GM18508 (cell line): ENCODE data around the gene CIAO2B.
"Not testable (repeated sequence)": the region's sequence is repeated elsewhere in the genome, so short reads cannot be mapped to it uniquely, and the experiment has no call there.

Experiments
- ATAC-seq: cut with Tn5 transposase; IDR thresholded peaks from one replicate; pipeline ENCODE4 v1.9.1; 2021; ENCODE audit warnings: moderate number of reproducible peaks; ENCODE audit not compliant: insufficient read depth, unreplicated experiment

Gene CIAO2B

DNA sequence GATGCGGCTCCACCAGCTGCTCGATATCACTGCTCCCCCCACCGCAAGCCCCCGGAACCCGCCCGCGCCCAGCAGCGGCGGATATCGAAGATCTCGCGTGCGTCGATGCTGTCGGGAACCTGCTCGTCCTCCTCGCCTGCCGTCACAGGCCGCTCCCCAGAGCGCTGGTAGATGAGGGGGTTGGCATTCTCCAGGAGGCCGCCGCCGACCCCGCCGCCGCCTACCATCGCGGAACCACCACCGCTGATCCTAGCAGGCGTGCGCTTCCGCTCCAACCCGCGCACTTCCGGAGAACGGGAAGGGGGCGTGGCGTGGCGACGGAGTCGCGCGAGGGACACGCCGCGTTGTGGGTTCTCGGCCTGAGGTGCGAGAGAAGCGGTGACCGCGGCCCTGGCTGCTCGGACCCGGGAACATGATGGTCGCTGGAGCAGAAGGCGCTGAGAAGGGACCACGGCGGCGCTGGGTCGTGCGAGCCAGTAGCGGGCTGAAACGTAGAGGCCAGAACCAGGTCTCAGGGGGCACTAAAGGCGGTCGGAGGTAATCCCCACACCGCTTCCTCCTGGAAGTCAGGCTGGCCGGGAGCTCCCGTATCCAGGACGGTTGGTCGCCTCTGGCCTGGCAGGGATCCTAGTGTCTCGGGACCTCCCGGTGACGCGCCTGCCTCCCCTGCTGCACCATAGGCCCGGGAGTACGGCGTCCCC lies at the start of gene CIAO2B:
Gene CIAO2B (minus strand): TSS at position 265 of the 701 bp plus-strand sequence. CDS start 38 bp downstream, at position 227.
- no peak for ATAC-seq

GRCh38 chr16:66983033-66983432 lies 48.8 kb upstream of the CIAO2B start:
- no peak for ATAC-seq

DNA sequence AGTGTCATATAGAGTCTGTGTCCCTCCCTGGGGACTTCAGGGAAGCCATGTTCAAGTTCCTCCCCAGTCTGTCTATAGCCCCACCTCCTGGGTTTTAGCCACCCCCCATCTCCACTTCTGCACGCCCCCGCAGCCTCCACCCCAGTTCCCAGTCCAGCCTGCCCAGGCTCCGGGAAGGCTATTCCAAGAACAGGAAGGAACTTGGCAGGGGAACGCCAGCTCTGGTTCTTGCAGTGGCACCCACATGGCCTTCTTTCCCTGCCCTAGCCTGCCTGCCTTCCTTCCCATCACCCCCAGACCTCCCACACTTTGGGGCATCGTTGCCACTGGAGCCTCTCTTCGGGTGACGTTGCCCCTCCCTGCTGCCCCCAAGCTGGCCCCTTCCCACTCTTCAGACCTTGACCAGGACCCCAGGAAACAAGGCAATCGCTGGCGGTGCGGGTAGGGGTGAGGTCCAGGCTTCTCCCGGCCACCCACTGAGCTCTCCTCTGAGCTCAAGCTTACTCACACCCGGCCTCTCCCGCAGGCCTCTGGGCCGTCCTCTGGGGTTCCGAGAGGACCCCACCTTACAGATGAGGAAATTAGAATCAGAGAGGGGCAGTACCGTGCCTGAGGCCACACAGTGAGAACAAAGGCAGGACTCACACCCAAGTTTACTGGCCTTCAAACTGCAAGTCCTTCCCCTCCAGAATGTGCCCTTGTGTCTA lies 45.0 kb upstream of the CIAO2B start:
- no peak for ATAC-seq

DNA sequence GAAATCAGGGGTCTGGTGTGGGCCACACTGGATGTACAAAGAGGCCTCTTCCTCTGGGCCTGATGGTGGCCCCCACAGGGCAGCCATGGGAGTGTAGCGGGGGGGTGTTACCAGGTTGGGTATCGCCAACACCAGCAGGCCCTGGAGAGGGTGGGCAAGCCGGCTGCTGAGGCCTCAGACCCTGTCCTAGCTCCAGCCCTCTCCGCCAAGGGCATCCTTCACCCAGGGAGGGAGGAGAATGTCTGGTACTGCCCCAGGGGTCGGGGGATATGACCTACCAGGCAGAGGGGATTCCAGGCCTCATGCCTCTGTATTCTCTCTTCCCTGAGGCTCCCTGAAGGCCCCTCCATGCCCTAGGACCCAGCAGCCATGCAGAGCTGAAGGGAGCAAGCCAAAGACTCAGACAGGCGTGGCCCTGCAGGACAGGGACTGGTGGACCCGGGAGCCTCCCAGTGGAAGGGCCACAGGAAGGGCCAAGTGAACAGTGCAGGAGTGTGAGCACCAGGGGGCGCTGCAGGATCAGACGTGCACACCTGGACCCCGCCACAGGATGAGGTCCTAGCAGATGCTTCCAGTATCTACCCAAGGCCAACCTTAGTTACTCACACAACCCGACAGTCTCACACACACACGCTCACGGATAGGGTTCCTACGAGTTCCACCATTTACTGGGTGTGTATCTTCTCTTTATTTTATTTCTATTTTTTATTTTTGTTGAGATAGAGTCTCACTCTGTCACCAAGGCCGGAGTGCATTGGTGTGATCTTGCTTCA lies 43.3 kb upstream of the CIAO2B start:
- no peak for ATAC-seq

DNA sequence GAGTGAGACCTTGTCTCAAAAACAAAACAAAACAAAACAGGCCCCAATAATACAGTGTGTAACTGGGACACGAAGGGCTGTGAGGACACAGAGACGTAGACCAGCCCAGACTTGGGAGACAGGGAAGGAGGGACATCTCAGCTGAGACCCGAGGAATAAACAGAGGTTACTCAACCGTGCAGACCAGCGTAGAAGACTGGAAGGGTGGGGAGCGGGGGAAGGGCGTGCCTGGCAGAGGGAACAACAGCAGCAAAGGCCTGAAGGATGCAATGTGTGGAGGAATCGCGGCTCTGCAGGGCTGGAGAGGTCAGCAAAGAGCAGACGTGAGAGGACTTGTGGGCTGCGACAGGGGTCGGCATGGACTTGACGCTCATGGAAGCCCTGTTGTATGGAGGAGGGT lies 42.5 kb upstream of the CIAO2B start:
- ATAC-seq, result no peak

DNA sequence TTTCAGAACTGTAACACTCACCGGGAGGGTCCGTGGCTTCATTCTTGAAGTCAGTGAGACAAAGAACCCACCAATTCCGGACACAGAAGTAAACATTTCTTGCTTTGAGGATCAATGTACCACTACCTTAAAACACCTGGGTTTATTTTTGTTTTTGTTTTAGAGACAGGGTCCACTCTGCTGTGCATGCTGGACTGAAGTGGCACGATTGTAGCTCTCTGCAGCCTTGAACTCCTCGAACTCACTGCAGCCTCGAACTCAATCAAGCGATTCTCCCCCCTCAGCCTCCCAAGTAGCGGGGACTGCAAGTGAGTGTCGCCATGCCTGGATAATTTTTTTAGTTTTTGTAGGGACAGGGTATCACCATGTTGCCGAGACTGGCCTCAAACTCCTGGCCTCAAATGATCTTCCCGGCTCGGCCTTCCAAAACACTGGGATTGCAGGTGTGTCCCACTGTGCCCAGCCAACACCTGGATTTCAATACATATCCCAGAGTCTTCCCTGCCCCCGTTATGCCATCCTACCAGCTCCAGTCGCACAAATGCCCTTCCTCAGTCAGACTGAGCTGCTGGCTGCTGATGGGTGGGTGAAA lies 41.2 kb upstream of the CIAO2B start:
- no peak for ATAC-seq

GRCh38 chr16:66974932-66975246 lies 40.7 kb upstream of the CIAO2B start:
- not testable (repeated sequence) for ATAC-seq

GRCh38 chr16:66974156-66974931 lies 40.1 kb upstream of the CIAO2B start:
- not testable (repeated sequence) for ATAC-seq

DNA sequence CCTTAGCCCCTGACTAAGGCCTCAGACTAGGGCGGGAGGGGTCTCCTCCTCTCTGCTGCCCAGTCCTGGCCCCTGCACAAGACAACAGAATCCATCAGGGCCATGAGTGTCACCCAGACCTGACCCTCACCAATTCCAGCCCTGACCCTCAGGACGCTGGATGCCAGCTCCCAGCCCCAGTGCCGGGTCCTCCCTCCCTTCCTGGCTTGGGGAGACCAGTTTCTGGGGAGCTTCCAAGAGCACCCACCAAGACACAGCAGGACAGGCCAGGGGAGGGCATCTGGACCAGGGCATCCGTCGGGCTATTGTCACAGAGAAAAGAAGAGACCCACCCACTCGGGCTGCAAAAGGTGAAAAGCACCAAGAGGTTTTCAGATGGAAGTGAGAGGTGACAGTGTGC lies 39.5 kb upstream of the CIAO2B start:
- ATAC-seq, result no peak

- no peak for ATAC-seq
Measured at GRCh38 chr16:66972983-66973382, 38.8 kb upstream of the CIAO2B start.

DNA sequence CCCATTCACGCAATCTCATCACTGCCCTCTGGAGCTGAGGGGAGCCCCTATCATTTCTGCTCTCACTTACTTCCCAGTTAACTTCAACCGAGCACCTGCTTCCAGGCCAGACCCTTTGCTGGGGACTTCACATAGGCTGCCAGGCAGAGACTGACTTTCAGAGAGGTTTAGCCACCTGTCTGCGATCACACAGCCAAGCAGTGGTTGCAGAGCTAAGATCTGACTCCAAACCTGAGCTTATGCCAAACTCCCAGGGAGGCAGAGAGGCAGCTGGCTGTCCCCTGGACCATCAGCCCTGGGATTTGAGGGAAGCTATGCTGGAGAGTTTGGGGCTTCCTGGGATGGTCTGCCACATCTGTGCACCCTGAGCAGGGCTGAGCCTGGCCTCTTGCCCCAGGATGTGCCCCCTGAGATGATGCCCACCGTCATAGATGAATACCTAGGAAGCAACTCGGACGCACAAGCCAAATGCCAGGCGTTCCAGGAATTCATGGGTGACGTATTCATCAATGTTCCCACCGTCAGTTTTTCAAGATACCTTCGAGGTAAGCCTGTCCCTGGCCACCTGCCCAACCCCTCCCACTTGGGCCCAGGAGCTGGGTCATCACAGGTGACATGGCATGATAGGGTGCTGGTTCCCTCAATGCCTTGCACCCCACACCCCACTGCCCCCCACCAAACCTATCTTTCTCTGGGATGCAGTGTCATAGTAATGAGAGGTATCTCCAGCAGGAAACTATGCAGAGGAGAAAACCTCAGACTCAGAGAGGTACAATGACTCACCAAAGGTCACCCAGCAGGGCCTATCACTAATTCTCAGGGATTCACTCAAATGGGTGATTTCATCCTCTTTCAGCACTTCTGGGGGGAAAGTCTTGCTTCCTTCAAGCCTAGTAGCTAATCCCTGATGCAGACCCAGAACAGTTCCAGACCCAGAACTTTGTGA lies 36.8 kb upstream of the CIAO2B start:
- no peak for ATAC-seq

GRCh38 chr16:66968847-66969246 lies 34.6 kb upstream of the CIAO2B start:
- ATAC-seq, result no peak

DNA sequence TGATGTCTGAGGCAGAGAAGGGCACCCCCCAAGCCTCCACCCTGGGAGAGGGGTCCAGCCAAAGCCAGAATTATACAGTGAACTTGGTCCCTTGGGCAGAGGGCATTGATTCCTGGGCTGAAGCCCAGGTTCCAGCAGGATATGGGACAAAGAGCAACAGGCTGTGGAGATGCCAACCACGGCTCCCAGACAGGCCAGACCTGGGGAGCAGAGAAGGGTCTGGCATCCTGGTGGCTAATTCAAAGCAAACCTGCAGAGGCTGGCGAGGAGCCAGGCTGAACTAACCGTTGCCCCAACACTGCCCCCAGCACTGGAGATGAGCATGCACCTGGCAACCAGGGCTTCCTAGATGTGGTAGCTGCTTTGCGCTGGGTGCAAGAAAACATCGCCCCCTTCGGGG lies 29.8 kb upstream of the CIAO2B start:
- ATAC-seq, result no peak

DNA sequence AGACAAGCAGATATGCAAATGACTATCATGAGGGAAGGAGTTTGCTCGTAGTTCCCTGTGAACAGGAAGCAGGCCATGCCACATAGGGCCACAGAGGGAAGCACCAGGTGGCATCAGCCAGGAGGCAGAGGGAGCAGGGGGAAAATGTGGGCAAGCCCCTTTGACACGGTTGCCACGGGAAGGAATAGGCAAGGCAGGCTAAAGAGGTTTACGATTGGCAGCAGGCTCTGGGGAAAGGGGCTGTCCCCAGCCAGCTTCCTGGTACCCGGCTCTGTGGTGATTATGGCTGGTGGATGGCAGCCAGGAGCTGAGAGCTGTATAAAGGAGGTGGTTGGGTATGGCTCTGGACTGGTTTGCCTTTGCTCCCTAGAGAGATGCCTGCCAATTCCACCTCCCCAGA lies 27.7 kb upstream of the CIAO2B start:
- no peak for ATAC-seq

- no peak for ATAC-seq
Measured at GRCh38 chr16:66961065-66961744, 27.0 kb upstream of the CIAO2B start, which contains the start of gene CES3. Gene CES3, plus strand, starts transcription at chr16:66961266. Its CDS starts 42 bp downstream, at chr16:66961308.

DNA sequence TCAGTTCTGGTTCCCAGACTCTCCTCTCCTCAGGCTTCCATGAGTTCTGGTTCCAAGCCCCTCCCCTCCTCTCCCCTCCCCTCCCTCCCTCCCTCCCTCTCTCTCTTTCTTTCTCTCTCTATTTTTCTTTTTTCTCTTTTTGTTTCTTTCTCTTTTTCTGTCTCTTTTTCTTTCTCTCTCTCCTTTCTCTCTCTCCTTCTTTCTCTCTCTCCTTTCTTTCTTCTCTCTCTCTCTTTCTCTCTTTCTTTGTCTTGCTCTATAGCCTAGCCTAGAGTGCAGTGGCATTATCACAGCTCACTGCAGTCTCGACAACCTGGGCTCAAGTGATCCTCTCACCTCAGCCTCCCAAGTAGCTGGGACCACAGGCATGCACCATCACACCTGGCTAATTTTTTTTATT lies 26.1 kb upstream of the CIAO2B start:
- ATAC-seq, result no peak

GRCh38 chr16:66959704-66960161 lies 25.5 kb upstream of the CIAO2B start:
- ATAC-seq, result no peak
